SU-DHL-6 (cell line): ENCODE data around the gene ANKH.

Experiments used
- H2AFZ ChIP-seq: fragments of 200-600 bp; sonication (generic); 2 replicates; pipeline ENCODE4 v1.6.1; 2014; ENCODE audit warnings: low read depth, mild to moderate bottlenecking, moderate library complexity, mixed read lengths, antibody characterized with exemption, low read length; ENCODE audit not compliant: severe bottlenecking
- H3F3A ChIP-seq: fragments of 200-600 bp; shearing (Covaris generic); 2 replicates; pipeline ENCODE4 v1.6.0; 2016; ENCODE audit warnings: antibody characterized with exemption, mild to moderate bottlenecking; ENCODE audit not compliant: insufficient read depth
- H3K27ac ChIP-seq: fragments of 200-600 bp; sonication (generic); 2 replicates; pipeline ENCODE4 v1.5.1; 2016; ENCODE audit warnings: low read depth, mild to moderate bottlenecking, low read length, moderate library complexity, mixed read lengths
- H3K27me3 ChIP-seq: fragments of 200-600 bp; sonication (generic), shearing (Covaris generic); 2 replicates; pipeline ENCODE4 v1.6.0; 2014; ENCODE audit warnings: mild to moderate bottlenecking, low read length
- H3K36me3 ChIP-seq: fragments of 200-600 bp; sonication (generic); 2 replicates; pipeline ENCODE4 v1.6.1; 2014; ENCODE audit warnings: mild to moderate bottlenecking, low read length, mixed read lengths
- H3K4me2 ChIP-seq: fragments of 300-600, 200-600 bp; shearing (Covaris generic), sonication (generic); 2 replicates; pipeline ENCODE4 v1.6.0; 2014; ENCODE audit warnings: low read length, low read depth, mild to moderate bottlenecking; ENCODE audit not compliant: poor library complexity, severe bottlenecking
- H3K4me3 ChIP-seq: fragments of 200-600 bp; sonication (generic); 2 replicates; pipeline ENCODE4 v1.5.1; 2014; ENCODE audit warnings: antibody characterized with exemption, low read length, mild to moderate bottlenecking, mixed read lengths; ENCODE audit not compliant: insufficient read depth, poor library complexity, severe bottlenecking
- H3K79me2 ChIP-seq: fragments of 200-600 bp; sonication (generic); 2 replicates; pipeline ENCODE4 v1.6.1; 2014; ENCODE audit warnings: mild to moderate bottlenecking, low read length, moderate library complexity; ENCODE audit not compliant: insufficient read depth
- H3K9ac ChIP-seq: fragments of 200-600 bp; sonication (generic); 2 replicates; pipeline ENCODE4 v1.7.0; 2014; ENCODE audit warnings: mild to moderate bottlenecking, low read length
- H3K9me2 ChIP-seq: fragments of 200-600 bp; sonication (generic); replicated peaks from 2 replicates; pipeline ENCODE4 v1.6.1; 2014; ENCODE audit warnings: low read length; ENCODE audit not compliant: insufficient read depth
- H3K9me3 ChIP-seq: fragments of 200-600 bp; sonication (generic); 2 replicates; pipeline ENCODE4 v1.6.1; 2014; ENCODE audit warnings: low read length, mixed read lengths; ENCODE audit not compliant: insufficient read depth
- H4K20me1 ChIP-seq: fragments of 200-600 bp; sonication (generic); 2 replicates; pipeline ENCODE4 v1.6.1; 2014; ENCODE audit warnings: low read depth, mild to moderate bottlenecking, antibody characterized with exemption, low read length, moderate library complexity, mixed read lengths
- CTCF ChIP-seq: fragments of 200-600 bp; sonication (generic); IDR thresholded peaks from one replicate; pipeline ENCODE4 v1.5.1; 2017; ENCODE audit warnings: antibody characterized with exemption, mild to moderate bottlenecking, low read length, moderate library complexity; ENCODE audit not compliant: insufficient read depth, poor library complexity, severe bottlenecking
- EZH2phosphoT487 ChIP-seq: fragments of 200-600 bp; sonication (generic), shearing (Covaris generic); conservative IDR thresholded peaks from 2 replicates; pipeline ENCODE4 v1.6.1; 2018; ENCODE audit warnings: mild to moderate bottlenecking, antibody characterized with exemption, low read length, moderate library complexity, mixed read lengths

The ANKH gene

GRCh38 chr5:14681236-14681752 is 190.3 kb downstream of the ANKH start:
- no peak overlapping the region for H2AFZ ChIP-seq
- no peaks in the 10 kb centered on the region for H3K9me2 ChIP-seq
- H3K36me3 ChIP-seq: peaks cover 37% of the 10 kb centered on the region; the same call in 1 of the 2 replicates
- no peak overlapping the region for H3K27ac ChIP-seq
- H3K27me3 ChIP-seq: no peaks in the 10 kb centered on the region
- H3K79me2 ChIP-seq: peaks cover 43% of the 10 kb centered on the region
- H3K4me3 ChIP-seq: no peak overlapping the region
- no peaks in the 10 kb centered on the region for H4K20me1 ChIP-seq
- no peak overlapping the region for H3K9ac ChIP-seq
- no peaks in the 10 kb centered on the region for H3K9me3 ChIP-seq
- peaks cover 23% of the 10 kb centered on the region; the same call in 1 of the 2 replicates for H3F3A ChIP-seq
- TF ChIP-seq EZH2phosphoT487 (no peak), CTCF (no peak)
- H3K4me2 ChIP-seq: no peak overlapping the region

DNA sequence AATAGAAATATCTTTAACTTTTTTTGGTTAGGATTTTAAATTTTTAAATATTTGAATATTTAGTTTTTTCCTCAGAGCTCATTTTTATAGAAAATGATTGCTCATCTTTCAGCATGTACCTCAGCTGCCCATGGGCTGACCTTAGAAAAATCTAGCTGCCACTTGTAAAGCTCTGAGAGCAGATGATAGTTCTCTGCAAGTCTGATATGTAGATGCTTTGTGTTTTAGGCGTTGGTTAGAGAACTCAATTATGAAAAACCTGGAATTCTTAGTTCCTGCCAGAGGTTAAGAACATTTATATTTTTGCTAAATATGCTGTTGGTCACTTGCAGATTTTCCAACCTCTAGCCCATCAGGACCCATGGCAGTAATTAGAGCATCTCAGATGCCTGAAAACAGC is 192.0 kb downstream of the ANKH start:
- Histone ChIP-seq H3K9ac (no peak overlapping the region), H4K20me1 (no peaks in the 10 kb centered on the region), H2AFZ (no peak overlapping the region), H3K4me2 (no peak overlapping the region), H3K79me2 (peaks cover 58% of the 10 kb centered on the region), H3K27ac (no peak overlapping the region), H3K9me3 (no peaks in the 10 kb centered on the region), H3K9me2 (no peaks in the 10 kb centered on the region), H3K36me3 (peaks cover 37% of the 10 kb centered on the region; the same call in 1 of the 2 replicates), H3K4me3 (no peak overlapping the region), H3K27me3 (no peaks in the 10 kb centered on the region), H3F3A (peaks cover 31% of the 10 kb centered on the region)
- TF ChIP-seq CTCF (no peak), EZH2phosphoT487 (no peak)

- no peak overlapping the region for H3K4me3 ChIP-seq
- H3K27me3 ChIP-seq: no peaks in the 10 kb centered on the region
- no peak overlapping the region for H3K4me2 ChIP-seq
- no peaks in the 10 kb centered on the region for H3K9me2 ChIP-seq
- no peak overlapping the region for H3K9ac ChIP-seq
- H2AFZ ChIP-seq: no peak overlapping the region
- H3K36me3 ChIP-seq: peaks cover 37% of the 10 kb centered on the region; the same call in 1 of the 2 replicates
- TF ChIP-seq EZH2phosphoT487 (no peak), CTCF (no peak)
- H3K27ac ChIP-seq: no peak overlapping the region
- no peaks in the 10 kb centered on the region for H4K20me1 ChIP-seq
- H3K79me2 ChIP-seq: peaks cover 66% of the 10 kb centered on the region
- H3F3A ChIP-seq: peaks cover 28% of the 10 kb centered on the region
- no peaks in the 10 kb centered on the region for H3K9me3 ChIP-seq
Observed at GRCh38 chr5:14678773-14679334, 192.7 kb downstream of the ANKH start.
